SJSA1 (cell line): ENCODE results near the gene TMEM240. TPM values are rescaled to one million over a fixed set of nuclear protein-coding genes. Genes with fewer than 3 reads are reported as not detected.
"Not testable (repeated sequence)": the region's sequence is repeated elsewhere in the genome, so short reads cannot be mapped to it uniquely, and the experiment has no call there.

ENCODE experiments used
- DNase-seq, 2 experiments: peaks; one replicate each; pipeline ENCODE4 v3.0.0-alpha.2; 2015 to 2020; ENCODE audit warnings: low spot score in 2 of 2, low read depth in 1 of 2
- H3K27ac ChIP-seq: fragments of 250-450 bp; sonication (Bioruptor Pico); 2 replicates; pipeline ENCODE4 v1.5.1; 2020; ENCODE audit warnings: mild to moderate bottlenecking, moderate library complexity
- H3K27me3 ChIP-seq: fragments of 250-450 bp; sonication (Bioruptor Pico); replicated peaks from 2 replicates; pipeline ENCODE4 v1.5.1; 2020; ENCODE audit warnings: mild to moderate bottlenecking, moderate library complexity
- H3K36me3 ChIP-seq: fragments of 250-450 bp; sonication (Bioruptor Pico); 2 replicates; pipeline ENCODE4 v1.5.1; 2020; ENCODE audit warnings: mild to moderate bottlenecking
- H3K4me1 ChIP-seq: fragments of 250-450 bp; sonication (Bioruptor Pico); replicated peaks from 2 replicates; pipeline ENCODE4 v1.6.1; 2021; ENCODE audit warnings: mild to moderate bottlenecking
- H3K4me3 ChIP-seq: fragments of 250-450 bp; sonication (Bioruptor Pico); 2 replicates; pipeline ENCODE4 v1.5.1; 2020; ENCODE audit warnings: mild to moderate bottlenecking
- H3K9me3 ChIP-seq: fragments of 250-450 bp; sonication (Bioruptor Pico); replicated peaks from 2 replicates; pipeline ENCODE4 v1.5.1; 2020; ENCODE audit warnings: mild to moderate bottlenecking
- total RNA-seq: library from RNA; depleted of rRNA; stranded (reverse); fragments of >200 nt; shearing (Covaris generic); gene quantifications from 2 replicates; pipeline ENCODE4 v1.2.3, GENCODE V29; 2014

TMEM240 gene
- total RNA-seq, 1 experiment from 2014 or later, result 0.47 TPM

DNA sequence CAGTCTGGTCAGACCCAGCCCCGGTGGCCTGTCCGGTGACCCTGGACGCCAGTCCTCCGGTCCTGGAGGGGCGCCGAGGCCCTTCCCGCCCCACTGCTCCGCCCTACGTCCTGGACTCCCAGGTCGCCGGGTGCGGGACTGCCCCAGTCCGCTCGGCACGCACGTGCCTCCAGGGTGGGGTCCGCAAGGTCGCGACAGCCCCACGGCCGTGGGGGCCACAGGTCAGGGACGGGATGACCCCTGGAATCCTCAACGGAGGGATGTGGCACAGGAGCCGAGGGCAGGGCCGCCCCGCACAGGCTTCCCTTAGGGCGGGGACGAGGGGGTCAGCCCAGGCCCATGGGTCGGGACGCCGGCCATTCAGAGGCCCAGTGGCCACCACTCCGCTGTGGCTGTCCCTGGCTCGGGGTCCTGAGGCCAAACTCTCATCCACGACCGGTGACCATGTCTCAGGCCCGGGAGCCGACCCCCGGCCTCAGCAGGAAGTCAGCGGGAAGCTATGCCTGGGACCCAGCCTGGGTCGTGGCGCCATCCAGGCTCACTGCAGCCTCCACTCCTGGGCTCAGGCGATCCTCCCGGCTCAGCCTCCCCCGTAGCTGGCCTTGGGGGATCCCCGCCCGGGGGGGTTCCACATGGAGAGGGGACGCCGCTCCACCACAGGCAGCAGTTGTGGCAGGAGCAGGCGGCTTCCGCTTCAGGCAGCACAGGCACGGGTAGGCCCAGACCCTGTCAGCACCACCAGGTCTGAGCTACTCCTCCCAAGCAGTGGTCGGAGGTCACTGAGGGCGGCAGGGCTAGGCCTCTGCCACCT is 599 bp upstream of the TMEM240 start:
- no peaks in the 10 kb centered on the region for H3K27me3 ChIP-seq
- no peaks in the 10 kb centered on the region for H3K4me1 ChIP-seq
- H3K36me3 ChIP-seq, result peaks cover 54% of the 10 kb centered on the region
- no peak for DNase-seq
- H3K4me3 ChIP-seq, result no peak overlapping the region
- H3K27ac ChIP-seq, result no peak overlapping the region
- no peaks in the 10 kb centered on the region for H3K9me3 ChIP-seq

- Histone ChIP-seq H3K27me3 (no peaks in the 10 kb centered on the region), H3K27ac (no peak overlapping the region), H3K4me1 (no peaks in the 10 kb centered on the region), H3K9me3 (no peaks in the 10 kb centered on the region), H3K36me3 (peaks cover 52% of the 10 kb centered on the region), H3K4me3 (no peak overlapping the region)
- DNase-seq, result no peak
Measured at GRCh38 chr1:1539310-1540089, 924 bp downstream of the TMEM240 start.

GRCh38 chr1:1538989-1539309 is 1.5 kb downstream of the TMEM240 start:
- no peaks in the 10 kb centered on the region for H3K27me3 ChIP-seq
- H3K4me1 ChIP-seq, result no peaks in the 10 kb centered on the region
- no peak for DNase-seq
- no peak overlapping the region for H3K4me3 ChIP-seq
- peaks cover 50% of the 10 kb centered on the region for H3K36me3 ChIP-seq
- no peaks in the 10 kb centered on the region for H3K9me3 ChIP-seq
- no peak overlapping the region for H3K27ac ChIP-seq

DNA sequence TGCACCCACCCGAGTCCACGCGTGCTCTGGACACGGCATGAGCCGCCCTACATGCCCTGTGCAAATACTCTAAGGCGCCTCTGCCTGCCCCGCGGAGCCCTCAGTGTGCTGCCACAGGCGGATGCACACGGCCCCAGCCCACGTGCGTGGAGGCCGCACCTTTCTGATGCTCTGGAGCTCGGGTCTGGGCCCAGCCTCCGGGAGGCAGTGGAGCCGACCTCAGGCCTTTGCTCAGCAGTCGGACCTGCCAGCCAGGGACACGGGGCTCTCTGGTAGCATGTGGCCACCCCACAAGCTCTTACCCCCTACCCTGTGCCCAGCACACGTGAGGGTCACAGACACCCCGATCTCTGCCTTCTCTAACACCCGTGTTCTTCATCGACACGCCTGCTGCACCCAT is 2.1 kb downstream of the TMEM240 start:
- H3K36me3 ChIP-seq, result peaks cover 46% of the 10 kb centered on the region
- H3K4me3 ChIP-seq, result no peak overlapping the region
- no peak for DNase-seq
- H3K9me3 ChIP-seq, result no peaks in the 10 kb centered on the region
- no peaks in the 10 kb centered on the region for H3K27me3 ChIP-seq
- H3K27ac ChIP-seq, result no peak overlapping the region
- no peaks in the 10 kb centered on the region for H3K4me1 ChIP-seq

- H3K4me3 ChIP-seq, result no peak overlapping the region
- DNase-seq, result peak in 1 of 2 experiments; percentile 48
- no peaks in the 10 kb centered on the region for H3K4me1 ChIP-seq
- H3K27me3 ChIP-seq, result no peaks in the 10 kb centered on the region
- H3K36me3 ChIP-seq, result peaks cover 40% of the 10 kb centered on the region
- no peak overlapping the region for H3K27ac ChIP-seq
- no peaks in the 10 kb centered on the region for H3K9me3 ChIP-seq
Measured at GRCh38 chr1:1537626-1538250, 2.7 kb downstream of the TMEM240 start.

DNA sequence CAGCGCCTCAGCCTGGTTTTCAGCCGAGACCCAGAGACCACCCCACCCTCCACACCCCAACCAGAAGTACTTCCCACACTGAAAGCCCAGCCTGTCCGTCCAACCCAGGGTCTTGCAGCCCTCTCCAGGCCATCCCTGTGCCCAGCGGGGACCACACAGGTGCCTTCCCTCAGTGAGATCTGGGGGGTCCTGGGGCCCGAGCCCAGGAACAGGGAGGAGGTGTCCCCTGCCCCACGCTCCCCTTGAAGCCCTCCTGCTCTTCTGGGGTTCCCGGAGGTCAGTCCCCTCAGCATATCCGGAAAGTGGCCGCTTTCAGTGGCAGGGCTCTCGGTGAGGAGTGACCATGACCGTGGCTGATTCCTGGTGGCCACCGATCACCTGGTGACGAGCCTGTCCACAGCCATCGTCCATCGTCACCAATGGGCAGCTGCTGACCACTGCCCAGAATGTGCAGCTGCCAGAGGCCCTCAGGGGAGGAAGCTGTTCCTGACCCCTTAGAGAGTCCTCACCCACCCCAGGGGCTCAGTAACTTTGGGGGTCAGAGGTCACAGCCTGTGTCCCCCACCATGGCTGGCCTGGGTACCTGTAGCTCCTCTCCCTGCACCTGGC is 3.4 kb downstream of the TMEM240 start:
- H3K4me3 ChIP-seq, result no peak overlapping the region
- H3K9me3 ChIP-seq, result no peaks in the 10 kb centered on the region
- no peak overlapping the region for H3K27ac ChIP-seq
- DNase-seq, result no peak
- peaks cover 33% of the 10 kb centered on the region for H3K36me3 ChIP-seq
- no peaks in the 10 kb centered on the region for H3K27me3 ChIP-seq
- H3K4me1 ChIP-seq, result no peaks in the 10 kb centered on the region

DNA sequence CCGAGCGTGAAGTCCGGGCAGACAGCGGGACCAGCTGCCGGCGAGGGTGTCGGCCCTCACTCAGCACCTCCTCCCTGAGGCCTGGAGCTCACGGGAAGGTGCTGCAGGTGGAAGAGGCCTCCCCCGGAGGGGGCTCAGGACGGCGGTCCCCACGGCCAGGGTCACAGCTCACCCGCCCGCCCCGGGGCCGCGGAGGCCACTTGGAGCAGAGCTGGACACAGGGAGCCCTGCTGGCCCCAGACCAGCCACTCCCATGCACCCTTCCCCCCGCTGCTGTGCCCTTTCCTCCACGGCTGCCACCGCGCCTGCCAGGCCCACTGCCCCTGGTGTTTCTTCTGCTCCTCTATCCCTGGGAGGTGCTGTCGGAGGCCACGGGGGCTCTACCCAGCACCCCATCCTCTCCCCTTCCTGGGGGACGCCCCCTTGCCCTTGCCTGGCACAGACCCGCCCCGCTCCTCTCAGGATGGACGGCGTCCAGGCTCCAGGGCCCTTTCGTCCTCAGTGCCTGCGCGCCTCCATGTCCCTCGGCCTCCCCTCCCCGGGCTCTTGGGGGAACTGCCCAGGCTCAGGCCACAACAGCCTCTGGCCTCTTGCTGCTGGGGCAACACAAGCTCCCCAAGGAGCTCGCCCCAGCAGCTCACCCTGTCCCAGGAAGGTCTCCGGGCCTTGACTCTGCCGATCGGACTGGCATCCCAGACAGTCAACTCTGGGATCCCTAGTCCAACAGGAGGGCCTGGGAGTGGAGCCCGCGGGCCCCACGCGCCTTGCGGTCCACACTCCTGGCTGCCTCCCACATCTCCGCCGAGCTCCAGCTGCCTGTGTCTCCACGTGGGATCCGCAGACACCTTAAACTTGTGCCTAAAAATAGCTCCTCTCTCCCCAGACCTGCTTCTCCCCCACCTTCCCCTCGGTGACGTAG is 4.1 kb downstream of the TMEM240 start:
- no peak overlapping the region for H3K27ac ChIP-seq
- no peaks in the 10 kb centered on the region for H3K4me1 ChIP-seq
- peaks cover 30% of the 10 kb centered on the region for H3K36me3 ChIP-seq
- DNase-seq, result no peak
- no peaks in the 10 kb centered on the region for H3K27me3 ChIP-seq
- no peak overlapping the region for H3K4me3 ChIP-seq
- peaks cover under 1% of the 10 kb centered on the region; the same call in 1 of the 2 replicates for H3K9me3 ChIP-seq

- no peaks in the 10 kb centered on the region for H3K4me1 ChIP-seq
- no peak for DNase-seq
- H3K27me3 ChIP-seq, result no peaks in the 10 kb centered on the region
- no peak overlapping the region for H3K27ac ChIP-seq
- peaks cover 6% of the 10 kb centered on the region for H3K9me3 ChIP-seq
- peaks cover 29% of the 10 kb centered on the region for H3K36me3 ChIP-seq
- no peak overlapping the region for H3K4me3 ChIP-seq
Measured at GRCh38 chr1:1535201-1536018, 5.0 kb downstream of the TMEM240 start.

GRCh38 chr1:1534401-1535154 is 5.8 kb downstream of the TMEM240 start:
- DNase-seq, result no peak
- Histone ChIP-seq H3K27ac (no peak overlapping the region), H3K9me3 (peaks cover 6% of the 10 kb centered on the region), H3K36me3 (peaks cover 34% of the 10 kb centered on the region), H3K27me3 (no peaks in the 10 kb centered on the region), H3K4me3 (no peak overlapping the region), H3K4me1 (no peaks in the 10 kb centered on the region)

DNA sequence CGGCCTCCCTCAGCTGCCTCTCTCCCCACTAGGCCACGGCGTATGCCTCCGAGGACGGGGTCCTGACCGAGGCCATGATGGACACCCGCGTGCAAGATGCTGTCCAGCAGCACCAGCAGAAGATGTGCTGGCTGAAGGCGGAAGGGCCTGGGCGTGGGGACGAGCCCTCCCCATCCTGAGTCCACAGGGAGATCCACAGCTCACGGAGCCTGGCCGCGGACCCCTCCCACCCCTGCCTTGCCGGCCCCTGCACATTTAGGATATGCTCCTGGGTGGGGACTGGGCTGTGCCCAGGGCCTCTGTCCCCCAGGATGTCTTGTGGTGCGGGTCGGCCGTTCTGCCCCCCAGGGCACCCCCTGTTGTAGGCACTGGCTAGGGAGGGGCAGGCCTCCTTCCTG is 6.5 kb downstream of the TMEM240 start:
- H3K4me1 ChIP-seq, DNase-seq, H3K27me3 ChIP-seq, H3K27ac ChIP-seq, H3K9me3 ChIP-seq, H3K4me3 ChIP-seq: not testable (repeated sequence)
- peaks cover 40% of the 10 kb centered on the region for H3K36me3 ChIP-seq

- not testable (repeated sequence) for H3K4me1 ChIP-seq
Measured at GRCh38 chr1:1533176-1533893, 7.1 kb downstream of the TMEM240 start.

More at GRCh38 chr1:1533176-1533893, 7.1 kb downstream of the TMEM240 start:
- H3K27ac ChIP-seq, H3K9me3 ChIP-seq, H3K27me3 ChIP-seq, H3K4me3 ChIP-seq, DNase-seq: not testable (repeated sequence)
- peaks cover 46% of the 10 kb centered on the region for H3K36me3 ChIP-seq
